PC-3 (cell line): ENCODE data around the gene NAT9.

Experiments
- EZH2 ChIP-seq: fragments of 300-600 bp; sonication (generic); IDR thresholded peaks from one replicate; pipeline ENCODE4 v1.6.1; 2017; ENCODE audit warnings: antibody characterized with exemption, mild to moderate bottlenecking, low read length; ENCODE audit not compliant: unreplicated experiment
- EZH2phosphoT487 ChIP-seq: fragments of 300-600 bp; sonication (generic); IDR thresholded peaks from 2 replicates; pipeline ENCODE4 v1.6.1; 2018; ENCODE audit warnings: mild to moderate bottlenecking, antibody characterized with exemption, low read length, borderline replicate concordance
- TF ChIP-seq, protein P1 (sequence below): fragments of 300-600 bp; sonication (generic); conservative IDR thresholded peaks from 2 replicates; pipeline ENCODE4 v1.5.1; 2017; ENCODE audit warnings: antibody characterized with exemption, low read depth, mild to moderate bottlenecking, low read length

DNA sequence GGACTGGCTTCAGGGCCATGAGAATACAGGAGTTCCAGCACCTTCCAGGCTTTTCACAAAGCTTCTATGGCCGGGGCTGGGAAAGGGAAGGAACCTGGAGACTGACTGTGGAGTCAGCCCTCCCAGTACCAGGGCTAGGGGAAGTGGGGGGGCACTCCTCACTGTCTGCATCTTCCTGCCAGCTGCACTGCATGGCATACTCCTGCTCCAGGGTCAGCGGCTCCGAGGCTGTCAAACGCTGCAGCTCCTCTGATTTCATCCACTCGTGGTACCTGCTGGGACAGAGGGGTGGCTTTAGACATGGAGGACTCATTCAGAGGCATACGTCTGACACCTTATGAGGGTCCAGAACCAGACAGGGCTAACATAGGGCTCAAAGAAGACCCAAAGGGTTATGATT, 2.7 kb downstream of the NAT9 start:
- TF ChIP-seq, protein P1, sequence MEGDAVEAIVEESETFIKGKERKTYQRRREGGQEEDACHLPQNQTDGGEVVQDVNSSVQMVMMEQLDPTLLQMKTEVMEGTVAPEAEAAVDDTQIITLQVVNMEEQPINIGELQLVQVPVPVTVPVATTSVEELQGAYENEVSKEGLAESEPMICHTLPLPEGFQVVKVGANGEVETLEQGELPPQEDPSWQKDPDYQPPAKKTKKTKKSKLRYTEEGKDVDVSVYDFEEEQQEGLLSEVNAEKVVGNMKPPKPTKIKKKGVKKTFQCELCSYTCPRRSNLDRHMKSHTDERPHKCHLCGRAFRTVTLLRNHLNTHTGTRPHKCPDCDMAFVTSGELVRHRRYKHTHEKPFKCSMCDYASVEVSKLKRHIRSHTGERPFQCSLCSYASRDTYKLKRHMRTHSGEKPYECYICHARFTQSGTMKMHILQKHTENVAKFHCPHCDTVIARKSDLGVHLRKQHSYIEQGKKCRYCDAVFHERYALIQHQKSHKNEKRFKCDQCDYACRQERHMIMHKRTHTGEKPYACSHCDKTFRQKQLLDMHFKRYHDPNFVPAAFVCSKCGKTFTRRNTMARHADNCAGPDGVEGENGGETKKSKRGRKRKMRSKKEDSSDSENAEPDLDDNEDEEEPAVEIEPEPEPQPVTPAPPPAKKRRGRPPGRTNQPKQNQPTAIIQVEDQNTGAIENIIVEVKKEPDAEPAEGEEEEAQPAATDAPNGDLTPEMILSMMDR = no peak
- TF ChIP-seq EZH2phosphoT487 (no peak), EZH2 (no peak)
